LNCAP (cell line): ENCODE measurements around the gene MARCHF10.

Experiments
- CTCF ChIP-seq: fragments of 450-650 bp; IDR thresholded peaks from 2 replicates; pipeline ENCODE4 v1.5.1; 2017; ENCODE audit warnings: mild to moderate bottlenecking

Gene MARCHF10

GRCh38 chr17:62809656-62810055, 1.5 kb upstream of the MARCHF10 start:
- TF ChIP-seq CTCF, result no peak

GRCh38 chr17:62808576-62808970, 459 bp upstream of the MARCHF10 start:
- TF ChIP-seq CTCF, result no peak

GRCh38 chr17:62805234-62805633, 2.9 kb downstream of the MARCHF10 start:
- TF ChIP-seq CTCF, result no peak

GRCh38 chr17:62804822-62805221, 3.3 kb downstream of the MARCHF10 start:
- TF ChIP-seq CTCF, result no peak

GRCh38 chr17:62804025-62804424, 4.1 kb downstream of the MARCHF10 start:
- TF ChIP-seq CTCF, result no peak

GRCh38 chr17:62802561-62803205, 5.4 kb downstream of the MARCHF10 start:
- TF ChIP-seq CTCF, result no peak

- TF ChIP-seq CTCF, result no peak
Measured at GRCh38 chr17:62801553-62802114, 6.5 kb downstream of the MARCHF10 start.

- no peak for TF ChIP-seq CTCF
Measured at GRCh38 chr17:62800585-62800984, 7.5 kb downstream of the MARCHF10 start.
